Lower leg skin (tissue), 3 donors: ENCODE results near the gene ADD2.

ENCODE experiments used
- CTCF ChIP-seq, 3 donors: fragments of 450-650 bp; IDR thresholded peaks; one replicate each; pipeline ENCODE4 v1.5.1; 2016; ENCODE audit warnings: antibody characterized with exemption in 3 of 3, mild to moderate bottlenecking in 3 of 3, moderate library complexity in 2 of 3
- POLR2A ChIP-seq, 2 donors: fragments of 450-650 bp; IDR thresholded peaks; one replicate each; pipeline ENCODE4 v1.6.1; 2016 to 2017; ENCODE audit warnings: antibody characterized with exemption in 2 of 2, mild to moderate bottlenecking in 1 of 2, moderate library complexity in 1 of 2

DNA sequence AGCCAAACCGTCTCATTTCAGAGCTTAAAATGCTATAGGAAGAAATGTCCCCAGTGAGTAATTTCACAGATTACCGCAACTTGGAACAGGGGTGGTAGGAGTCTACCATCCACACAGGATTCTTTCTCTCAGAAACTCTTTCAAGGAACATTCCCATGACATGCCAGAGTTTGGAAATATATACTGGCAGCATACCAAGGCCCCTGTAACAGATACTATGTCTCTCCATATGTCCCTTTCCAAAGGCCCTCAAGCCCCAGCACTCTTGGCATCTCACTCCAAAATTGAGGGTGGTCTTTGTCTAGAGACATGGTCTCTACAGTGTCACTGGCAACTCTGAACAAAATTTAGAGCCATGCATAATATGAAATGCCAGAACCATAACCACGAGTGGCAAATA, 11.5 kb upstream of the ADD2 start:
- TF ChIP-seq CTCF (IDR thresholded peaks at IDR 0.05) (no peak), POLR2A (IDR thresholded peaks at IDR 0.05) (no peak)
